ENCODE measurements around the gene LIPI. TPM values are rescaled to one million over a fixed set of nuclear protein-coding genes. Genes with fewer than 3 reads are reported as not detected.

Gene LIPI
- not detected in 2 replicates for polyA plus RNA-seq
- not detected in 2 replicates for polyA minus RNA-seq

GRCh38 chr21:14210738-14211137 lies at the start of gene LIPI:
LIPI (minus strand) TSS chr21:14210955; CDS start chr21:14210845, 110 bp downstream.
- Histone ChIP-seq H3F3A (ENCODE audit: insufficient read depth, low read length, poor library complexity, severe bottlenecking) (no peaks in the 10 kb centered on the region), H3K27ac (ENCODE audit: low read length) (no peak within 1 kb of the TSS), H3K27me3 (ENCODE audit: insufficient read depth, low read depth, low read length) (no peaks in the 10 kb centered on the region), H3K9me2 (ENCODE audit: insufficient read depth, low read length) (no peaks in the 10 kb centered on the region), H3K79me2 (replicated peaks; ENCODE audit: insufficient read depth, low read length) (no peaks in the 10 kb centered on the region), H4K20me1 (ENCODE audit: insufficient read depth) (no peaks in the 10 kb centered on the region), H3K9me3 (ENCODE audit: low read length) (no peaks in the 10 kb centered on the region), H2AFZ (ENCODE audit: low read depth, low read length) (no peak within 1 kb of the TSS), H3K4me3 (ENCODE audit: low read length) (no peak within 1 kb of the TSS), H3K4me2 (ENCODE audit: low read length) (no peak within 1 kb of the TSS), H3K9ac (ENCODE audit: low read length) (no peak within 1 kb of the TSS), H3K36me3 (ENCODE audit: insufficient read depth, low read length) (no peaks in the 10 kb centered on the region)
- no peak for TF ChIP-seq EZH2 (IDR thresholded peaks at IDR 0.05; ENCODE audit: borderline replicate concordance, insufficient read depth, low read length, poor library complexity, severe bottlenecking)
- TF ChIP-seq TAF1 (IDR thresholded peaks at IDR 0.05; ENCODE audit: low read depth) = no peak
- no peak for TF ChIP-seq RAD21 (conservative IDR thresholded peaks at IDR 0.05)
- no peak for TF ChIP-seq EP300 (conservative IDR thresholded peaks at IDR 0.05; ENCODE audit: poor library complexity, severe bottlenecking)
- TF ChIP-seq, protein P1, sequence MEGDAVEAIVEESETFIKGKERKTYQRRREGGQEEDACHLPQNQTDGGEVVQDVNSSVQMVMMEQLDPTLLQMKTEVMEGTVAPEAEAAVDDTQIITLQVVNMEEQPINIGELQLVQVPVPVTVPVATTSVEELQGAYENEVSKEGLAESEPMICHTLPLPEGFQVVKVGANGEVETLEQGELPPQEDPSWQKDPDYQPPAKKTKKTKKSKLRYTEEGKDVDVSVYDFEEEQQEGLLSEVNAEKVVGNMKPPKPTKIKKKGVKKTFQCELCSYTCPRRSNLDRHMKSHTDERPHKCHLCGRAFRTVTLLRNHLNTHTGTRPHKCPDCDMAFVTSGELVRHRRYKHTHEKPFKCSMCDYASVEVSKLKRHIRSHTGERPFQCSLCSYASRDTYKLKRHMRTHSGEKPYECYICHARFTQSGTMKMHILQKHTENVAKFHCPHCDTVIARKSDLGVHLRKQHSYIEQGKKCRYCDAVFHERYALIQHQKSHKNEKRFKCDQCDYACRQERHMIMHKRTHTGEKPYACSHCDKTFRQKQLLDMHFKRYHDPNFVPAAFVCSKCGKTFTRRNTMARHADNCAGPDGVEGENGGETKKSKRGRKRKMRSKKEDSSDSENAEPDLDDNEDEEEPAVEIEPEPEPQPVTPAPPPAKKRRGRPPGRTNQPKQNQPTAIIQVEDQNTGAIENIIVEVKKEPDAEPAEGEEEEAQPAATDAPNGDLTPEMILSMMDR (IDR thresholded peaks at IDR 0.05; ENCODE audit: poor library complexity, severe bottlenecking) = no peak
- no peak for TF ChIP-seq MXI1 (conservative IDR thresholded peaks at IDR 0.05; ENCODE audit: poor library complexity, severe bottlenecking)
- TF ChIP-seq SMC3 (conservative IDR thresholded peaks at IDR 0.05; ENCODE audit: poor library complexity) = no peak
- TF ChIP-seq, protein P2, sequence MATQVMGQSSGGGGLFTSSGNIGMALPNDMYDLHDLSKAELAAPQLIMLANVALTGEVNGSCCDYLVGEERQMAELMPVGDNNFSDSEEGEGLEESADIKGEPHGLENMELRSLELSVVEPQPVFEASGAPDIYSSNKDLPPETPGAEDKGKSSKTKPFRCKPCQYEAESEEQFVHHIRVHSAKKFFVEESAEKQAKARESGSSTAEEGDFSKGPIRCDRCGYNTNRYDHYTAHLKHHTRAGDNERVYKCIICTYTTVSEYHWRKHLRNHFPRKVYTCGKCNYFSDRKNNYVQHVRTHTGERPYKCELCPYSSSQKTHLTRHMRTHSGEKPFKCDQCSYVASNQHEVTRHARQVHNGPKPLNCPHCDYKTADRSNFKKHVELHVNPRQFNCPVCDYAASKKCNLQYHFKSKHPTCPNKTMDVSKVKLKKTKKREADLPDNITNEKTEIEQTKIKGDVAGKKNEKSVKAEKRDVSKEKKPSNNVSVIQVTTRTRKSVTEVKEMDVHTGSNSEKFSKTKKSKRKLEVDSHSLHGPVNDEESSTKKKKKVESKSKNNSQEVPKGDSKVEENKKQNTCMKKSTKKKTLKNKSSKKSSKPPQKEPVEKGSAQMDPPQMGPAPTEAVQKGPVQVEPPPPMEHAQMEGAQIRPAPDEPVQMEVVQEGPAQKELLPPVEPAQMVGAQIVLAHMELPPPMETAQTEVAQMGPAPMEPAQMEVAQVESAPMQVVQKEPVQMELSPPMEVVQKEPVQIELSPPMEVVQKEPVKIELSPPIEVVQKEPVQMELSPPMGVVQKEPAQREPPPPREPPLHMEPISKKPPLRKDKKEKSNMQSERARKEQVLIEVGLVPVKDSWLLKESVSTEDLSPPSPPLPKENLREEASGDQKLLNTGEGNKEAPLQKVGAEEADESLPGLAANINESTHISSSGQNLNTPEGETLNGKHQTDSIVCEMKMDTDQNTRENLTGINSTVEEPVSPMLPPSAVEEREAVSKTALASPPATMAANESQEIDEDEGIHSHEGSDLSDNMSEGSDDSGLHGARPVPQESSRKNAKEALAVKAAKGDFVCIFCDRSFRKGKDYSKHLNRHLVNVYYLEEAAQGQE (IDR thresholded peaks at IDR 0.05; ENCODE audit: borderline replicate concordance) = no peak
- TF ChIP-seq POLR2AphosphoS5 (IDR thresholded peaks at IDR 0.05) = no peak

DNA sequence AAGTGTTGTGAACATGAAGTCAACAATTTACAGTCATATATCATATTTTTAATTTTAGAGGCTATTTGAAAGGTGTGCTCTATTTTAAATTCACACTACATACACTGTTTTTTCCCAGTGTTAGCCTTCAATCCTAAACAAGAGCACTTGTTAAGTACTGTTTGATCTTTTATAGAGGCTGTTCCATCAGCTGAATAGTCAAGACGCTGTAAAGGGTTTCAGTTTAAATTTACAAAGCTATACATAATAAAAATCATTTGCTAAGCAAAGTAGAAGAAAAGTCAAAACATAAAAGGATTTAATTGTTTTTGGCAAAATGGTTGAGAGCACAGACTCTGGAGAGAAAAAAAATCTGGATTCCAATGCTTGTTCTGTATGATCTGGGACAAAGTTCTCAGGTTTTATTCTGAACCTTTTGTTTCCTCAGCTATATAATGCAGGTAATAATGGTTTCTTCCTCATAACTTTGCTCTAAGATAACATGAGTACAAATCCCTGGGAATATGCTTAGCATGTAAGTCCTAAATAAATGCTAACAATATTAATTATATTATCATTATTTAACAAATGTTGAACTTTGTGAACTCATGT lies 49.5 kb upstream of the LIPI start:
- TF ChIP-seq, protein P1 (IDR thresholded peaks at IDR 0.05; ENCODE audit: poor library complexity, severe bottlenecking) = no peak
- TF ChIP-seq MXI1 (conservative IDR thresholded peaks at IDR 0.05; ENCODE audit: poor library complexity, severe bottlenecking) (no peak), RAD21 (conservative IDR thresholded peaks at IDR 0.05) (no peak), EZH2 (IDR thresholded peaks at IDR 0.05; ENCODE audit: borderline replicate concordance, insufficient read depth, low read length, poor library complexity, severe bottlenecking) (no peak), TAF1 (IDR thresholded peaks at IDR 0.05; ENCODE audit: low read depth) (no peak), EP300 (conservative IDR thresholded peaks at IDR 0.05; ENCODE audit: poor library complexity, severe bottlenecking) (no peak), POLR2AphosphoS5 (IDR thresholded peaks at IDR 0.05) (no peak), SMC3 (conservative IDR thresholded peaks at IDR 0.05; ENCODE audit: poor library complexity) (no peak)
- TF ChIP-seq, protein P2 (IDR thresholded peaks at IDR 0.05; ENCODE audit: borderline replicate concordance) = no peak
- Histone ChIP-seq H3K4me3 (ENCODE audit: low read length) (no peak overlapping the region), H3K9me3 (ENCODE audit: low read length) (no peaks in the 10 kb centered on the region), H3K27ac (ENCODE audit: low read length) (no peak overlapping the region), H3K36me3 (ENCODE audit: insufficient read depth, low read length) (no peaks in the 10 kb centered on the region), H3K79me2 (replicated peaks; ENCODE audit: insufficient read depth, low read length) (no peaks in the 10 kb centered on the region), H3F3A (ENCODE audit: insufficient read depth, low read length, poor library complexity, severe bottlenecking) (no peaks in the 10 kb centered on the region), H3K27me3 (ENCODE audit: insufficient read depth, low read depth, low read length) (no peaks in the 10 kb centered on the region), H3K9ac (ENCODE audit: low read length) (no peak overlapping the region), H3K4me2 (ENCODE audit: low read length) (no peak overlapping the region), H4K20me1 (ENCODE audit: insufficient read depth) (no peaks in the 10 kb centered on the region), H2AFZ (ENCODE audit: low read depth, low read length) (no peak overlapping the region), H3K9me2 (ENCODE audit: insufficient read depth, low read length) (no peaks in the 10 kb centered on the region)

All from neural cell (in vitro differentiated cells).